Loucy (cell line): ENCODE results near the gene WWOX.

Source experiments
- H2AFZ ChIP-seq: fragments of 200-600 bp; sonication (generic); 2 replicates; pipeline ENCODE4 v1.6.0; 2016; ENCODE audit warnings: antibody characterized with exemption, mild to moderate bottlenecking, low read length, moderate library complexity
- H3F3A ChIP-seq: fragments of 200-600 bp; 2 replicates; pipeline ENCODE4 v1.6.0; 2016; ENCODE audit warnings: antibody characterized with exemption, low read depth, mild to moderate bottlenecking
- H3K27me3 ChIP-seq: fragments of 200-600 bp; sonication (generic); 2 replicates; pipeline ENCODE4 v1.6.1; 2014; ENCODE audit warnings: low read length, mild to moderate bottlenecking; ENCODE audit not compliant: insufficient read depth, poor library complexity, severe bottlenecking
- H3K36me3 ChIP-seq: fragments of 200-600 bp; sonication (generic); 2 replicates; pipeline ENCODE4 v1.6.1; 2016; ENCODE audit warnings: low read length; ENCODE audit not compliant: insufficient read depth
- H3K4me1 ChIP-seq: fragments of 200-600 bp; sonication (generic); 2 replicates; pipeline ENCODE4 v1.5.1; 2014; ENCODE audit warnings: low read length, mild to moderate bottlenecking; ENCODE audit not compliant: insufficient read depth, poor library complexity, severe bottlenecking
- H3K4me2 ChIP-seq: fragments of 200-600 bp; sonication (generic); 2 replicates; pipeline ENCODE4 v1.6.0; 2014; ENCODE audit warnings: antibody characterized with exemption, low read length, low read depth, mild to moderate bottlenecking; ENCODE audit not compliant: poor library complexity, severe bottlenecking
- H3K4me3 ChIP-seq: fragments of 200-600 bp; sonication (generic); 2 replicates; pipeline ENCODE4 v1.5.1; 2014; ENCODE audit warnings: low read length, mild to moderate bottlenecking, mixed read lengths; ENCODE audit not compliant: poor library complexity, severe bottlenecking
- H3K79me2 ChIP-seq: fragments of 200-600 bp; sonication (generic); 2 replicates; pipeline ENCODE4 v1.6.1; 2014; ENCODE audit warnings: low read length; ENCODE audit not compliant: insufficient read depth
- H3K9ac ChIP-seq: fragments of 200-600 bp; sonication (generic); 2 replicates; pipeline ENCODE4 v1.6.0; 2014; ENCODE audit warnings: mild to moderate bottlenecking, low read depth, low read length, moderate library complexity; ENCODE audit not compliant: poor library complexity, severe bottlenecking
- H3K9me2 ChIP-seq: fragments of 200-600 bp; sonication (generic); replicated peaks from 2 replicates; pipeline ENCODE4 v1.6.1; 2016; ENCODE audit warnings: low read depth, low read length, mixed read lengths
- H3K9me3 ChIP-seq: fragments of 200-600 bp; sonication (generic); 2 replicates; pipeline ENCODE4 v1.6.1; 2014; ENCODE audit warnings: mild to moderate bottlenecking, antibody characterized with exemption, low read length, low read depth; ENCODE audit not compliant: insufficient read depth
- H4K20me1 ChIP-seq: fragments of 200-600 bp; sonication (generic); 2 replicates; pipeline ENCODE4 v1.6.0; 2014; ENCODE audit warnings: antibody characterized with exemption, low read length, mild to moderate bottlenecking; ENCODE audit not compliant: insufficient read depth, poor library complexity, severe bottlenecking
- EZH2phosphoT487 ChIP-seq: fragments of 200-600 bp; IDR thresholded peaks from 2 replicates; pipeline ENCODE4 v1.6.1; 2018; ENCODE audit warnings: antibody characterized with exemption, mild to moderate bottlenecking, moderate library complexity, borderline replicate concordance
- TF ChIP-seq, protein P1 (sequence below): fragments of 200-600 bp; sonication (generic); conservative IDR thresholded peaks from 2 replicates; pipeline ENCODE4 v1.5.1; 2014; ENCODE audit warnings: mild to moderate bottlenecking, antibody characterized with exemption, low read length

Gene WWOX

DNA sequence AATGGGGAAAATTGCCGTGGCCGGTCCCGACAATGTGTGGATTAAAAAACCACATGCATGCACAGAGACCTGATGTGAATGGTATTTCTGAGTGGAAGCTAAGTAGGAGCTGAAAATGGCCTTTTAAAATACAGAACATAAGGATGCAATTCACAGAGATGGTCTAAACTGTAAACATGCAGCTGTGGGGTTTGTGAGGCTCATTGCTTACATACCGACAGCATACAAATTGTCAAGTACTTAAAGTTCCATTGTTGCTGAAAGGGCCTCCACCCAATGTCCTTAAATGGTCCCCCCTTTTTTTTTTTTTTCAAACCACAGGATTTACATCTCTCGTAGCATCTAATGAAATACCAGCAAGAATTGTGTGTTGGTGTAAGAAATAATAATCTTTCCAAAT lies 977.9 kb downstream of the WWOX start:
- no peak overlapping the region for H3K4me2 ChIP-seq
- H3K9ac ChIP-seq, result no peak overlapping the region
- no peaks in the 10 kb centered on the region for H3F3A ChIP-seq
- peaks cover 18% of the 10 kb centered on the region for H3K4me1 ChIP-seq
- no peaks in the 10 kb centered on the region for H3K36me3 ChIP-seq
- no peaks in the 10 kb centered on the region for H3K79me2 ChIP-seq
- no peaks in the 10 kb centered on the region for H3K27me3 ChIP-seq
- H2AFZ ChIP-seq, result no peak overlapping the region
- no peak overlapping the region for H3K4me3 ChIP-seq
- no peaks in the 10 kb centered on the region for H3K9me3 ChIP-seq
- no peaks in the 10 kb centered on the region for H3K9me2 ChIP-seq
- H4K20me1 ChIP-seq, result no peaks in the 10 kb centered on the region
- TF ChIP-seq, protein P1, sequence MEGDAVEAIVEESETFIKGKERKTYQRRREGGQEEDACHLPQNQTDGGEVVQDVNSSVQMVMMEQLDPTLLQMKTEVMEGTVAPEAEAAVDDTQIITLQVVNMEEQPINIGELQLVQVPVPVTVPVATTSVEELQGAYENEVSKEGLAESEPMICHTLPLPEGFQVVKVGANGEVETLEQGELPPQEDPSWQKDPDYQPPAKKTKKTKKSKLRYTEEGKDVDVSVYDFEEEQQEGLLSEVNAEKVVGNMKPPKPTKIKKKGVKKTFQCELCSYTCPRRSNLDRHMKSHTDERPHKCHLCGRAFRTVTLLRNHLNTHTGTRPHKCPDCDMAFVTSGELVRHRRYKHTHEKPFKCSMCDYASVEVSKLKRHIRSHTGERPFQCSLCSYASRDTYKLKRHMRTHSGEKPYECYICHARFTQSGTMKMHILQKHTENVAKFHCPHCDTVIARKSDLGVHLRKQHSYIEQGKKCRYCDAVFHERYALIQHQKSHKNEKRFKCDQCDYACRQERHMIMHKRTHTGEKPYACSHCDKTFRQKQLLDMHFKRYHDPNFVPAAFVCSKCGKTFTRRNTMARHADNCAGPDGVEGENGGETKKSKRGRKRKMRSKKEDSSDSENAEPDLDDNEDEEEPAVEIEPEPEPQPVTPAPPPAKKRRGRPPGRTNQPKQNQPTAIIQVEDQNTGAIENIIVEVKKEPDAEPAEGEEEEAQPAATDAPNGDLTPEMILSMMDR, result no peak

DNA sequence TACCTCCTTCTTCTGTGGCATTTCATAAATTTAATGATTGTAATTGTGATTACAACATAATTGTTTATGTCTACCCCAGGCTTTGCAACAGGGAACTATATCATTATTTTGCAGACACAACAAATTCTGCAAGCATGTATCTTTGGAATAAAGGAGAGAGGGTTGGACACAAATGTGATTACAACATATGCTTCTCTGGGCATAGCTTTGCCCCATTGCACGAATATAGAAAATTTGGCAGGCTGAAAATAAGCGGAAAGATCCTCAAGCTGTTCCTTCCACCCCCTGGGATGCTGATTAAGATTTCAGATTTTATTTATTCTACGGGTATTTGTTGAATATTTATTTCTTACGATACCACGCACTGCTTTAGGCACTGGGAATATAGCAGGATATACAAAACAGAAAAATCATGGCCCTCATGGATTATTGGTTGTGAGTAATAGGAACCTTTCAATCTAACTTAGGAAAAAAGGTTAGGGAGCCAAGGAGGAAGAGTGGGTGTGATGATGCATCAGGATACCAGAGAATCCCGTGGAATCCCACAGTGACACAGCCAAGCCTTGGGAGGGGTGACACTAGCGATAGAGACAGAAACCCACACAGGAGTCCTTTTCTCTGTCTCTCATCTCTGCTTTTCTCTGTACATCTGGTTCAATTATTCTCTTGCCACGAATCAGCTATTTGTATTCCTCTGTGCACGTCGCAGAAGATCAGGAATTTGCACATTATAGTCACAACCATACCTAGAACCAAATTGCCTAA lies 980.4 kb downstream of the WWOX start:
- TF ChIP-seq, protein P1, result no peak
- TF ChIP-seq EZH2phosphoT487, result no peak
- H3F3A ChIP-seq, result no peaks in the 10 kb centered on the region
- no peaks in the 10 kb centered on the region for H3K9me3 ChIP-seq
- H3K9me2 ChIP-seq, result no peaks in the 10 kb centered on the region
- H2AFZ ChIP-seq, result no peak overlapping the region; the same call in 1 of the 2 replicates
- no peak overlapping the region for H3K9ac ChIP-seq
- no peak overlapping the region for H3K4me3 ChIP-seq
- no peaks in the 10 kb centered on the region for H3K27me3 ChIP-seq
- H3K4me2 ChIP-seq, result no peak overlapping the region
- H3K79me2 ChIP-seq, result no peaks in the 10 kb centered on the region
- H3K36me3 ChIP-seq, result no peaks in the 10 kb centered on the region
- H4K20me1 ChIP-seq, result no peaks in the 10 kb centered on the region
- H3K4me1 ChIP-seq, result peaks cover 34% of the 10 kb centered on the region

DNA sequence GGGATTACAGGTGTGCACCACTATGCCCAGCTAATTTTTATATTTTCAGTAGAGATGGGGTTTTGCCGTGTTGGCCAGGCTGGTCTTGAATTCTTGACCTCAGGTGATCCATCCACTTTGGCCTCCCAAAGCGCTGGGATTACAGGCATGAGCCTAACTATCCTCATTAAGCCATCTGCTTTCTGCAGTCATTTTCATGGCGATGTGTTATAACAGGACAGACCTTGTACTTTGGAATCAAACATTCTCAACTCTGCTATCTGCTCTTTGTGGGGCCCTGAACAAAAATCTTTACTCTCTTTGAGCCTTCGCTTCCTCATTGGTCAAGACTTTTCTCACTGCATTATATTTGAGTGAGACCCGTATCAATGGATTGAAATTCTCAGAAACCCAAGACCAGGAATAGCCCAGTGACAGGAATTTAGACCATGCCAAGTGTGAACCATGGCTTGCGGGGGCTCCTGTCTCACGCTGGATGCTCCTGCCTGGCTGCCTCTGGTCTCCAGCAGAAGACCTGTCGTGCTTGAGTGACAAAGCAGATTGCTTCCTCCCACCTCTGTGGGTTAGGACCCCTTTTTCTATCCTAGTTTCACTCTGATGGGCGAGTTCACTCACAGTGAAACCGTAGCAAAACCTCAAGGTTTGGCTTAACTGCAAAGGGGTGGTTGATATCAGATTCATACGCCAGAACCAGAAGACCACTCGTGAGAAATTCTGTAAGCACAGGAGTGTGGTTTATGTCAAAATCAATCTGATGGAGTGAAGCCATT lies 982.0 kb downstream of the WWOX start:
- no peak overlapping the region for H3K9ac ChIP-seq
- no peaks in the 10 kb centered on the region for H3K9me3 ChIP-seq
- TF ChIP-seq EZH2phosphoT487, result no peak
- TF ChIP-seq, protein P1, result no peak
- H3K9me2 ChIP-seq, result no peaks in the 10 kb centered on the region
- no peaks in the 10 kb centered on the region for H3K36me3 ChIP-seq
- no peak overlapping the region for H3K4me2 ChIP-seq
- H3K4me3 ChIP-seq, result no peak overlapping the region
- no peaks in the 10 kb centered on the region for H3K79me2 ChIP-seq
- H3K27me3 ChIP-seq, result no peaks in the 10 kb centered on the region
- H2AFZ ChIP-seq, result no peak overlapping the region
- peaks cover 34% of the 10 kb centered on the region for H3K4me1 ChIP-seq
- H4K20me1 ChIP-seq, result no peaks in the 10 kb centered on the region
- H3F3A ChIP-seq, result no peaks in the 10 kb centered on the region
